Fibroblast of skin of right biceps (primary cell): ENCODE data around the gene PRKCSH.

Source experiments
- DNase-seq: peaks from one replicate; pipeline ENCODE4 v3.0.0-alpha.2; 2013

The PRKCSH gene

DNA sequence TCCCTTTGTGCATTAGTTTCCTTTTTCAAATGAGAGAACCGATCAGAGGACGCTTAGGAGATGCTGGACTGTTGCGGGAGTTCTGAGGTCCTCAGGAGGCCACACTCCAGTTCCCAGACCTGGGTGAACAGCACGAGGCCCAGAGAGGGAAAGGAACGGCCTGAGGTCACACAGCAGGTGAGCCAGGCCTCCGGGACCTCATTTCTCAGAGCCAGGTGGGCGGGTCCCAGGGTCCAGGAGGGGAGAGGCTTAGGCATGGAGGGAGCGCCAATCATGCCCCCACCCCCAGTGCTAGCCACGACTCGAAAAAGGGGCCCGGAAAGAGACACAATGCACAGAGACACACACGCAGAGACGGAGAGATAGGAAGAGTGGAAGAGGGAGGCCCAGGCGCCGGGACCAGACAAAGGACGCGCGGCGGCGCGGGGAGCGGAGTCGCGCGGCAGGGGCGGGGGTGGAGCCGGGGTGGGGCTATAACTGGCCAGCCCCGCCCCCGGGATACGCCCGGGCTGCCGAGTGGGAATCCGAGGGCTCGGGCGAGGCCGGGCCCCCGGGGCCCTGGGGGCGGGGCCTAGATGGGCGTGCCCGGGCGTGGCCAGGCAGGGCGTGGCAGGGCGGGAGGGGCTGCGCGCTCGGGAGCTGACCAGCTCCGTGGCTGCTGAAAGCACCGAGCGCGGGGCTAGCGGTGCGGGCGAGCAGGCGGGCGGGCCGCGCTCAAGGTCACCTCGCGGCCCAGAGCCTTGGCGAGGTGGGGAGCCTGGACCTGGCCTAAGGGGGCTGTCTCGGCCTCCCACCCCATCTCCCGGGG lies 43.9 kb downstream of the PRKCSH start:
- peak; percentile 34 for DNase-seq

DNA sequence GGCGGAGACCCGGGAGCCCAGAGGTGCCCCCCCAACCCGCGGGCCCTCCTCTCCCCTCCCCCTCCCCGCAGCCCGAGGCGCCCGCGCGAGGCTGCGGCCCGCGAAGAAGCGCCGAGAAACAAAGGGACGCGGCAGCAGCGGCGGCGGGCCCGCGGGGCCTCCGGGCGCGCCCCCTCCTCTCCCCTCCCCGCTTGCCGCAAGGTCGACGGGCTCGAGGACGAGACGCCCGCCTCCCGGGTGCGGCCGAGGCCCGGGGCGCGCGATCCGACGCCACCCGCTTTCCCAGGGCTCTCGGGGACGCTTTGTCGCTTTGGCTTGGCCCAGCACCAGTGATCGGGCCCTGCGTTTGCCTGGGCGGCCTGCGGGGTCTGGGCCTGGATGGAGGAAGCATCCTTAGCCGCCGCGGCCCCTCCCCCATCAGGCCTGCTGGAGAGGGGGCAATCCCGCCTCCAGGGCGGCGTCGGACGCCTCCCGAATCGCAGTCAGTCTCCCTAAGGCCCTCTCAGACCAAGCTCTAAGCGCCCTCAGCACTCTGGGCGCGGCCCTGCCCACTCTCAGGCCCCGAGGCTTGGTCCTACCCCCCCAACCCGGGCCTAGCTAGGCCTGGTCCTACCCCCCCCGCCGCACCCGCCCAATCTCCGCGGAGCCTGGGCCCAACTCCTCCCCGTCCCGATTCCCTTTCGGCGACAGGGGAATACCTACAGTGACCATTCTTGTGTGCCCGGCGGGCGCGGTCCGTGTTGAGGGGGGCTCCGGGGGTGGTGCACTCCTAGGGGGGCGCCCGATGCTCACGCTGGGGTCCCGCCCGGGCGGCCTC lies 44.7 kb downstream of the PRKCSH start:
- DNase-seq = no peak

GRCh38 chr19:11480715-11481533 lies 45.5 kb downstream of the PRKCSH start, which contains the start of gene ELAVL3:
TSS of gene ELAVL3 (minus strand) at chr19:11481046. CDS start at chr19:11480608, 438 bp downstream.
- no peak for DNase-seq

DNA sequence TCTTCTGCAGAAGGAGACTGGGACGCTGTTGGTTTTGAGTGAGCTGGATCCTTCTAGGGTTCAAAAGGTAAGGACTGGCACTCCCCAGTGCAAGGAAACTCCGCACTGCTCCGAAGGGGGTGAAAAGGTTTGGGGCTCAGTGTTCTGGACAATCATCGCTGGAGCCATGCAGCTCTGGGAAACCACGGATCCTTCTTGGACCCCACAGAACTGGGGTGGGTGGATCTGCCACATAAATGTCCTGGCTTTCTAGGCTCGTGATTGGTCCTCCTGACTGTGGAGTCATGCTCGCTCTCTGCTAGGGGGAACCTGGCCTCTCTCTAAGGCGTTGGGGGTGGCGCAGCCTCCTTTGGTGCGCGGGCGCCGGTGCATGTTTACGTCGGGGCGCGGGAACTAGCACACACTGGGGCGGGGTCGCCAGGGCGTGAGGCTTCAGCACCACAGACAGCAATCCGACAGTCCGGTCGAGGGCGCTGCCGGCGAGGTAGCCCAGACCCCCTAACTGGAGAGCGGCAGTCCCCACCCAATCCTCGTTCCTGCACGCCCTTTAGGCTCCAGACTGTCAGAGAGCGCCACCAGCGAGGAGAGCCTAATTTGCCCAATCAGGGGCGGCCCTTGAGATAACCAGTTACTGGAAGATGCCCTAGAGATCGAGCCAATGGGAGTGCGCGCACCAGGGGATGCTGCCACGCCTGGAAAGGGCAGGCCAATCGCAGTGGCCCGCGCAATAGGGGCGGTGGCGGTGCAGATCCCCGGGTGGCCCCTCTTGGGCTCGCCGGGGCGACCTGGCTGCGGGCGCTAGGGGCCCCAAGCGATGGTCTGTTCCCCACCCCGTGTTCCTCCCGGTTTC lies 46.3 kb downstream of the PRKCSH start:
- peak; percentile 85 for DNase-seq

- DNase-seq = peak; percentile 77
Observed at GRCh38 chr19:11482384-11483050, 47.1 kb downstream of the PRKCSH start.

GRCh38 chr19:11483366-11484111 lies 48.1 kb downstream of the PRKCSH start:
- DNase-seq = no peak

GRCh38 chr19:11485245-11485837 lies 49.9 kb downstream of the PRKCSH start:
- no peak for DNase-seq

- DNase-seq = no peak
Observed at GRCh38 chr19:11486661-11487503, 51.4 kb downstream of the PRKCSH start.

DNA sequence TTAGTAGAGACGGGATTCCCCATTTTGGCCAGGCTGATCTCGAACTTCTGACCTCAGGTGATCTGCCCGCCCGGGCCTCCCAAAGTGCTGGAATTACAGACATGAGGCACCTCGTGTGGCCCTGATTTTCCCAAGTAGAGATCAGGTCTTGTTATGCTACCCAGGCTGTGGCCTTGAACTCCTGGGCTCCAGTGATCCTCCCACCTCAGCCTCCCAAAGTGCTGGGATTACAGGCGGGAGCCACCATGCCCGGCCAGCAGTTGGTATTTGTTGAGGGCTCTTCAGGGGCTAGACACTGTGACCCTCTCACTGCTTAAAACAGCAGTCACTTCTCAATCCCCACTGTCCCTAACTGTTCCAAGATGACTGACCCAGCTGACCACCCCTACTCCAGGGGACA lies 53.9 kb downstream of the PRKCSH start:
- DNase-seq = no peak

DNA sequence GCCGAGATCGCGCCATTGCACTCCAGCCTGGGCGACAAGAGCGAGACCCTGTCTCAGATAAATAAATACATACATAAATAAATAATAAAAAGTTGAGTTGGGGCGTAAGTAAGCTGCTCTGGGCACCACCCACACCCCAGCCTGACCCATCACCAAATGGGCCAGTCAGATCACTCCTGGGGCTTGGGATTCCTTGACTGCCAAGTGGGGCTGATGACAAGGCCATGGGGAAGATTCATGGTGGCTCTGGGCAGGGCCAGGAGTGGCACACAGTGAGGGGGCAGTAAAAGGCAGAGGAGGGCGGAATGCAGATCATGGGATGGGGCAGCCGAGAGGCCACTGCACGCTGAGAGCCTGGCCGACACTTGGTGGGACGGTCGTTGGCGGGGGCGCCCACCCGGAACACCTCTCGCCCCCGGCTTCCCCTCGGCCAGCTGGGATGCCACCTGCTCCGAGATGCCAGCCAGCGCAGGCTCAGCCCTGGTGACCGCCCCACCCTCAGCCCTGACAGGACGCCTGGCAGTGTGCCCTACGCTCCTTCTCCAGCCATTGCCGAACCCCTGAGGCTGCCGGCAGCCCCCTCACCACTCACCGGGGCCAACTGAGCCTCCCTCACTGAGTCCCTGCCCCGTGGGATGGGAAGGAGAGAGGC lies 59.3 kb downstream of the PRKCSH start:
- no peak for DNase-seq

DNA sequence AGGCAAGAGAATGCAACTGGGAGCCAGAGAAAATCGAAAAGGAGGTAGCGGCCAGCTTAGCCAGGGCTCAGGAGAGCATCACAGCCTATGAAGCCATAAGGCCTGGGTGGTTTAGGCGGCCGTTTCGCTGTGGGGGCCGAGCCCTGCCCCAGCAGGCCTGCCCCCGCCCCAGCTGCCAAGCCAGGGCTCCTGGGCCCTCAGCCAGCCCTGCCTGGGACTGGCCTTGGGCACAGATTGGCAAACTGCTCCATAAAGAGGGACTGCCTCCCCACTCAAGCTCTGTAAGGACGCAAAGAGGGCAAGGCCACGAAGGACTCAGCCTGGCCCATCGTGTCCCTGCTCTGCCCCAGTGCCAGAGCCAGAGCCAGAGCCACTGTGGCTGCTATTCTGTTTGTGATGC lies 60.0 kb downstream of the PRKCSH start:
- DNase-seq = no peak

DNA sequence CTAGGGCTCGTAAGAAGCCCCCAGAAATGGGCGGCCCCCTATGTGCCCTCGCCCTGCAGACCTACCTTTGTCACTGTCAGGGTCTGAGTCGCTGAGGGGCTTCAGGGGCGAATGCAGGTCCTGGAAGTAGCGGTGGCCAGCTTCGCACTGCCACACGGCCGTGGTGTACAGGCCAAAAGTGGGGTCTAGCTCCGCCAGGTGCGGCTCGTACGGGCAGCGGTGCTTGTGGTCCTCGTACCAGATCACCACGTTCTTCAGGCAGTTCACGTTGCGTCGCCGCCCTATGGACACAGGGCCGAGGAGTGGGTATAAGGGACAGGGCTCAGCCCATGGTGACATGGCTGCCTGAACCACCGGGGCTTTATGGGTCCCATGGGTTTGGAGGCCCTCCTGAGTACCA lies 60.5 kb downstream of the PRKCSH start:
- DNase-seq = no peak

DNA sequence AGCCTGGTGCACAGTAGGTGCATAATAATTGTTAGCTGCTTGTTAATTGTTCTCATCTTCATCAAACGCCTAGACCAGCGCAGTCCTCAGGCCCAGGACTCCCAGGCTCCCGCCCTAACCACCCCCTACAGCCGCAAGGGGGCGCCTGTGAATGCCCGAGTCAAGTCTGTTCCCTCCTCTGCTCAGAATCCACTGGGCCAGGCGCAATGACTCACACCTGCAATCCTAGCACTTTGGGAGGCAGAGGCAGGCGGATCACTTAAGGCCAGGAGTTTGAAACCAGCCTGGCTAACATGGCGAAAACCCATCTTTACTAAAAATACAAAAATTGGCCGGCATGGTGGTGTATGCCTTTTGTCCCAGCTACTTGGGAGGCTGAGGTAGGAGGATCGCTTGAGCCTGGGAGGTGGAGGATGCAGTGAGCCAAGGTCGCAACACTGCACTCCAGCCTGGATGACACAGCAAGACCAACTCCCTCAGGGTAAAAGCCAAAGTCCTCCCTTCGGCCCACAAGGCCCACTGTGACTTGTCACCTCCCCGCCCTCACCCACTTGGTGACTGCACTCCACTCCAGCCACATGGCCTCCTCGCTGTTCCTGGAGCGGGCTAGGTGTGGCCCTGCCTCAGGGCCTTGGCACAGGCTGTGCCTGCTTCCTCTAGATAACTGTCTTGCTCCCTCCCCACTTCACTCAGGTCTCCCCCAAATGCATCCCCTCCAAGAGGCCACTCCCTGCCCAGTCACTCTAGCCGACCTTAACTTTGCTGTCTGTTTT lies 61.1 kb downstream of the PRKCSH start:
- DNase-seq = peak; percentile 88

GRCh38 chr19:11499220-11499726 lies 63.8 kb downstream of the PRKCSH start:
- no peak for DNase-seq

DNA sequence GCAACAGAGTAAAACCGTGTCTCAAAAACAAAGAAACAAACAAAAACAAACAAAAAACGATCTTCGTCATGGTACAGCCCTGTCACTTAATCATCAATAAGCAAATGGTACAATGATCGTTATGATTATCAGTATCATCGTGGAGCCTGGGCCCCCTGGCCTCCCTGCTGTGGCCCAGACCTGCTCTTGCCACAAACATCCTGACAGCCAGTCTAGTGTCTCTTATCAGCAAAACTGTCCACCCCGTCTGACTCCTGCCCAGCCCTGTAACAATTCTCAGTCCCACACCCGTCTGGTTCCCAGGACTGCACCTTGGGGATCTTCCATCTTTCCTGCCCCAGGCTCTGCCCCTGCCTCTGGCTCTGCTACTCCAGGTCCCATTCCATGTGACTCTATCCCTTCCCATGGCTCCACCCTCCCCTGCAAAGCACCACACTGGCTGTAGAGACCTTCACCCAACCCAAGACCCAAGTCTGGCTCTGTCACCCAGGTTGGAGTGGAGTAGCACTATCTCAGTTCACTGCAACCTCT lies 64.5 kb downstream of the PRKCSH start:
- no peak for DNase-seq
